Mesenchymal stem cell (in vitro differentiated cells and primary cell): ENCODE data around the gene HSPA12A.

ENCODE experiments used
- DNase-seq: peaks from one replicate; pipeline ENCODE4 v3.0.0-alpha.2; 2013
- H2AFZ ChIP-seq: one replicate; pipeline ENCODE4 v1.6.1; 2013; ENCODE audit warnings: low read depth, mild to moderate bottlenecking, control low read depth, inconsistent platforms, low read length, moderate library complexity
- H2AK5ac ChIP-seq: 2 replicates; pipeline ENCODE4 v1.6.1; 2013; ENCODE audit warnings: low read length, moderate library complexity, mild to moderate bottlenecking, inconsistent platforms; ENCODE audit not compliant: severe bottlenecking
- H2BK120ac ChIP-seq: one replicate; pipeline ENCODE4 v1.6.1; 2013; ENCODE audit warnings: low read depth, mild to moderate bottlenecking, inconsistent platforms, low read length, moderate library complexity
- H2BK12ac ChIP-seq, 2 experiments: one replicate each; pipeline ENCODE4 v1.6.1; 2013; ENCODE audit warnings: inconsistent platforms in 2 of 2, low read length in 2 of 2, mild to moderate bottlenecking in 2 of 2, moderate library complexity in 2 of 2, control low read depth in 1 of 2
- H2BK15ac ChIP-seq: one replicate; pipeline ENCODE4 v1.6.1; 2013; ENCODE audit warnings: mild to moderate bottlenecking, low read depth, inconsistent platforms; ENCODE audit not compliant: poor library complexity, severe bottlenecking
- H2BK5ac ChIP-seq: 2 replicates; pipeline ENCODE4 v1.6.1; 2013; ENCODE audit warnings: low read depth, mild to moderate bottlenecking, low read length, control low read depth, inconsistent platforms; ENCODE audit not compliant: poor library complexity, severe bottlenecking
- H3K14ac ChIP-seq, 2 experiments: one replicate each; pipeline ENCODE4 v1.6.1; 2013; ENCODE audit warnings: inconsistent platforms in 2 of 2, low read length in 2 of 2, control low read depth in 1 of 2, mild to moderate bottlenecking in 1 of 2, moderate library complexity in 1 of 2
- H3K18ac ChIP-seq, 2 experiments: one replicate each; pipeline ENCODE4 v1.6.1; 2013; ENCODE audit warnings: inconsistent platforms in 2 of 2, low read length in 2 of 2, control low read depth in 1 of 2, low read depth in 1 of 2, mild to moderate bottlenecking in 1 of 2
- H3K23ac ChIP-seq, 2 experiments: one replicate each; pipeline ENCODE4 v1.6.1; 2013; ENCODE audit warnings: inconsistent platforms in 2 of 2, low read length in 2 of 2, mild to moderate bottlenecking in 2 of 2, moderate library complexity in 2 of 2, control low read depth in 1 of 2
- H3K27ac ChIP-seq: 2 replicates; pipeline ENCODE4 v1.5.1; 2013; ENCODE audit warnings: mild to moderate bottlenecking, moderate library complexity, low read length, control low read depth, inconsistent platforms; ENCODE audit not compliant: poor library complexity, severe bottlenecking
- H3K27me3 ChIP-seq, 2 experiments: 2 replicates each; pipeline versions ENCODE4 v1.6.1 to v1.7.0; 2013; ENCODE audit warnings: low read length in 2 of 2, mild to moderate bottlenecking in 2 of 2, moderate library complexity in 2 of 2, control low read depth in 1 of 2, inconsistent platforms in 1 of 2; ENCODE audit not compliant: control insufficient read depth in 1 of 2, insufficient read depth in 1 of 2
- H3K36me3 ChIP-seq, 2 experiments: 2 replicates each; pipeline versions ENCODE4 v1.6.1 to v1.7.0; 2013; ENCODE audit warnings: low read length in 2 of 2, control low read depth in 1 of 2, inconsistent platforms in 1 of 2, low read depth in 1 of 2, mild to moderate bottlenecking in 1 of 2; ENCODE audit not compliant: insufficient read depth in 2 of 2, control insufficient read depth in 1 of 2
- H3K4ac ChIP-seq, 2 experiments: one replicate each; pipeline ENCODE4 v1.6.1; 2013; ENCODE audit warnings: inconsistent platforms in 2 of 2, low read length in 2 of 2, mild to moderate bottlenecking in 2 of 2, moderate library complexity in 2 of 2, control low read depth in 1 of 2, low read depth in 1 of 2
- H3K4me1 ChIP-seq: 2 replicates; pipeline ENCODE4 v1.6.1; 2013; ENCODE audit warnings: low read depth, low read length, control low read depth; ENCODE audit not compliant: control insufficient read depth, insufficient read depth
- H3K4me2 ChIP-seq: 2 replicates; pipeline ENCODE4 v1.6.1; 2013; ENCODE audit warnings: low read length, mild to moderate bottlenecking, inconsistent platforms; ENCODE audit not compliant: poor library complexity, severe bottlenecking
- H3K4me3 ChIP-seq, 2 experiments: 2 replicates each; pipeline versions ENCODE4 v1.5.1 to v1.7.0; 2013; ENCODE audit warnings: low read length in 2 of 2, mild to moderate bottlenecking in 2 of 2, control low read depth in 1 of 2, low read depth in 1 of 2; ENCODE audit not compliant: insufficient read depth in 1 of 2
- H3K79me1 ChIP-seq: replicated peaks from 2 replicates; pipeline ENCODE4 v1.6.1; 2013; ENCODE audit warnings: mild to moderate bottlenecking, control low read depth, low read length, inconsistent platforms; ENCODE audit not compliant: poor library complexity, severe bottlenecking
- H3K9ac ChIP-seq: 2 replicates; pipeline ENCODE4 v1.7.0; 2013; ENCODE audit warnings: mild to moderate bottlenecking, low read length, moderate library complexity
- H3K9me3 ChIP-seq: 2 replicates; pipeline ENCODE4 v1.7.0; 2013; ENCODE audit warnings: mild to moderate bottlenecking, low read length; ENCODE audit not compliant: control insufficient read depth
- H4K8ac ChIP-seq: one replicate; pipeline ENCODE4 v1.6.1; 2013; ENCODE audit warnings: inconsistent platforms, mild to moderate bottlenecking, low read length, moderate library complexity
- H4K91ac ChIP-seq: one replicate; pipeline ENCODE4 v1.6.1; 2013; ENCODE audit warnings: mild to moderate bottlenecking, low read length, inconsistent platforms
- WGBS: methylation state at CpG from one replicate; pipeline ENCODE4 v1.1.7; 2013; ENCODE audit warnings: mixed read lengths; 5-methylcytosine and 5-hydroxymethylcytosine counted together

Gene HSPA12A

GRCh38 chr10:116690356-116691322 is 51.7 kb downstream of the HSPA12A start:
- no peak overlapping the region for H2BK5ac ChIP-seq
- H2BK15ac ChIP-seq, result no peak overlapping the region
- H3K4me1 ChIP-seq, result peaks cover 38% of the 10 kb centered on the region
- no peak overlapping the region for H3K4me2 ChIP-seq
- no peak overlapping the region for H3K4ac ChIP-seq
- no peak overlapping the region for H2AK5ac ChIP-seq
- H3K4me3 ChIP-seq, result no peak overlapping the region
- no peak overlapping the region for H4K8ac ChIP-seq
- H3K18ac ChIP-seq, result no peak overlapping the region
- H3K14ac ChIP-seq, result no peak overlapping the region
- no peak overlapping the region for H3K9ac ChIP-seq
- no peak overlapping the region for H2BK120ac ChIP-seq
- peak overlapping the region; percentile 53 for H3K27ac ChIP-seq
- H3K23ac ChIP-seq, result no peak overlapping the region
- WGBS, result 41% methylated on average over 17 of the region's 17 CpGs
- no peaks in the 10 kb centered on the region for H3K27me3 ChIP-seq
- no peak overlapping the region for H2BK12ac ChIP-seq
- peaks cover 41 to 67% of the 10 kb centered on the region in 2 experiments for H3K36me3 ChIP-seq
- DNase-seq, result peak; percentile 50
- H4K91ac ChIP-seq, result no peak overlapping the region
- H3K79me1 ChIP-seq, result peaks cover 29% of the 10 kb centered on the region
- no peaks in the 10 kb centered on the region for H3K9me3 ChIP-seq
- no peak overlapping the region for H2AFZ ChIP-seq

- H3K4ac ChIP-seq, result no peak overlapping the region
- H2BK15ac ChIP-seq, result no peak overlapping the region
- no peak overlapping the region for H3K23ac ChIP-seq
- no peak overlapping the region for H3K9ac ChIP-seq
- H2BK12ac ChIP-seq, result no peak overlapping the region
- no peak for DNase-seq
- H2BK120ac ChIP-seq, result no peak overlapping the region
- H2AFZ ChIP-seq, result no peak overlapping the region
- no peak overlapping the region for H3K27ac ChIP-seq
- no peak overlapping the region for H4K8ac ChIP-seq
- H4K91ac ChIP-seq, result no peak overlapping the region
- peaks cover 34% of the 10 kb centered on the region for H3K4me1 ChIP-seq
- H2AK5ac ChIP-seq, result no peak overlapping the region
- H3K18ac ChIP-seq, result no peak overlapping the region
- H3K79me1 ChIP-seq, result peaks cover 26% of the 10 kb centered on the region
- no peaks in the 10 kb centered on the region for H3K27me3 ChIP-seq
- H3K4me2 ChIP-seq, result no peak overlapping the region
- peaks cover 41 to 67% of the 10 kb centered on the region in 2 experiments for H3K36me3 ChIP-seq
- H3K9me3 ChIP-seq, result no peaks in the 10 kb centered on the region
- H3K14ac ChIP-seq, result no peak overlapping the region
- 94% methylated on average over 4 of the region's 4 CpGs for WGBS
- no peak overlapping the region for H3K4me3 ChIP-seq
- H2BK5ac ChIP-seq, result no peak overlapping the region
These were observed 52.6 kb downstream of the HSPA12A start for GRCh38 chr10:116689744-116690143.

- Histone ChIP-seq H3K9me3 (no peaks in the 10 kb centered on the region), H2AFZ (no peak overlapping the region), H3K23ac (no peak overlapping the region), H3K79me1 (peaks cover 29% of the 10 kb centered on the region), H2BK12ac (no peak overlapping the region), H3K27me3 (no peaks in the 10 kb centered on the region), H2AK5ac (peak overlapping the region; percentile 60), H4K91ac (no peak overlapping the region), H3K4me1 (peaks cover 32% of the 10 kb centered on the region), H3K27ac (peak overlapping the region; percentile 74), H2BK5ac (no peak overlapping the region), H3K4me2 (no peak overlapping the region), H2BK15ac (no peak overlapping the region), H3K36me3 (peaks cover 41 to 67% of the 10 kb centered on the region in 2 experiments), H3K18ac (no peak overlapping the region), H3K4me3 (peak overlapping the region in 1 of 2 experiments; percentile 59), H2BK120ac (no peak overlapping the region), H3K4ac (no peak overlapping the region), H3K14ac (no peak overlapping the region), H3K9ac (peak overlapping the region; percentile 56), H4K8ac (no peak overlapping the region)
- no peak for DNase-seq
- WGBS, result 79% methylated on average over 7 of the region's 7 CpGs
These were observed 53.4 kb downstream of the HSPA12A start for GRCh38 chr10:116688741-116689495.

DNA sequence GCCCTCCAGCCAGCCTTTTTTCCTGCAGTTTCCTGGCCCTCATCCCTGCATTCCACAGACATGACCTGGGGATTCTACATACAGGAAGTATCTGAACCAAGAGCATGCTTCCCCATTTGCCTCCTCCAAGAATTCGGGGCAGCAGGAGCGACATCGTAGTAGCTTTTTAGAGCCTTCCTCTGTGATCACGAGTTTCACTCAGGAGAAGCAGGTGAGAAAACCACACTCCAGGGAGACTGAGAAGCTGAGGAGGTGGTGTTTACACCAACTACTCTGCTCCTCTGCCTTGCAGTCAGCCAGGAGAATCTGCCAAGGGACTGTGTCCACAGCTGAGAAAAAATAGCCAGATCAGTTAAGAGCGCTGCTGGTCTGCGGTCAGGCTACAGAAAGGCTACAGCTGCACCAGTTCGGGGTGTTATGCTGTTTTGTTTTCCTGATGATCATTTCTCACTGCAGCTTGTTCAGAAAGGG is 54.1 kb downstream of the HSPA12A start:
- peak overlapping the region; percentile 60 for H2AK5ac ChIP-seq
- no peak overlapping the region for H2BK15ac ChIP-seq
- H3K27me3 ChIP-seq, result no peaks in the 10 kb centered on the region
- peak overlapping the region; percentile 74 for H3K27ac ChIP-seq
- no peak overlapping the region for H4K91ac ChIP-seq
- H3K4me1 ChIP-seq, result peaks cover 36% of the 10 kb centered on the region
- WGBS, result 55% methylated on average over 7 of the region's 7 CpGs
- no peak overlapping the region for H3K14ac ChIP-seq
- peak overlapping the region; percentile 56 for H3K9ac ChIP-seq
- H3K36me3 ChIP-seq, result peaks cover 44 to 72% of the 10 kb centered on the region in 2 experiments
- H2BK12ac ChIP-seq, result no peak overlapping the region
- no peak overlapping the region for H4K8ac ChIP-seq
- no peak overlapping the region for H3K18ac ChIP-seq
- H2BK5ac ChIP-seq, result no peak overlapping the region
- H3K4ac ChIP-seq, result no peak overlapping the region
- no peak overlapping the region for H2AFZ ChIP-seq
- no peak overlapping the region for H3K4me2 ChIP-seq
- peak overlapping the region in 1 of 2 experiments; percentile 59 for H3K4me3 ChIP-seq
- H3K9me3 ChIP-seq, result no peaks in the 10 kb centered on the region
- peak; percentile 38 for DNase-seq
- H2BK120ac ChIP-seq, result no peak overlapping the region
- H3K79me1 ChIP-seq, result peaks cover 30% of the 10 kb centered on the region
- H3K23ac ChIP-seq, result no peak overlapping the region
